GM21360 (cell line): ENCODE measurements around the gene RABGGTA.
A peak's percentile ranks its signal among the peaks of the same experiment; 100 is the strongest.

Experiments
- ATAC-seq: cut with Tn5 transposase; IDR thresholded peaks from one replicate; pipeline ENCODE4 v1.9.1; 2021; ENCODE audit warnings: mild to moderate bottlenecking, moderate library complexity; ENCODE audit not compliant: unreplicated experiment

RABGGTA gene

GRCh38 chr14:24280797-24281460 is 9.5 kb upstream of the RABGGTA start:
- ATAC-seq = no peak

GRCh38 chr14:24279301-24280186 is 8.1 kb upstream of the RABGGTA start:
- ATAC-seq = peak; percentile 55

GRCh38 chr14:24278424-24278823 is 7.0 kb upstream of the RABGGTA start:
- ATAC-seq = no peak

GRCh38 chr14:24277606-24278321 is 6.4 kb upstream of the RABGGTA start:
- no peak for ATAC-seq

GRCh38 chr14:24277071-24277470 is 5.7 kb upstream of the RABGGTA start:
- no peak for ATAC-seq

GRCh38 chr14:24274101-24274543 is 2.7 kb upstream of the RABGGTA start:
- peak; percentile 44 for ATAC-seq

GRCh38 chr14:24273422-24273998 is 2.1 kb upstream of the RABGGTA start:
- no peak for ATAC-seq

GRCh38 chr14:24272467-24272866 is 1.1 kb upstream of the RABGGTA start:
- no peak for ATAC-seq

- ATAC-seq = no peak
Observed at GRCh38 chr14:24271834-24272263, 452 bp upstream of the RABGGTA start.

- no peak for ATAC-seq
Observed at GRCh38 chr14:24270537-24271133, 762 bp downstream of the RABGGTA start.

GRCh38 chr14:24269910-24270536 is 1.4 kb downstream of the RABGGTA start:
- no peak for ATAC-seq

- ATAC-seq = no peak
Observed at GRCh38 chr14:24269368-24269767, 2.0 kb downstream of the RABGGTA start.

GRCh38 chr14:24268225-24268624 is 3.2 kb downstream of the RABGGTA start:
- no peak for ATAC-seq

GRCh38 chr14:24267516-24267915 is 3.9 kb downstream of the RABGGTA start:
- ATAC-seq = no peak

GRCh38 chr14:24266344-24267244 is 4.8 kb downstream of the RABGGTA start:
- no peak for ATAC-seq

GRCh38 chr14:24264298-24264697 is 7.1 kb downstream of the RABGGTA start:
- ATAC-seq = no peak

GRCh38 chr14:24263848-24264247 is 7.5 kb downstream of the RABGGTA start:
- no peak for ATAC-seq

- ATAC-seq = no peak
Observed at GRCh38 chr14:24262821-24263733, 8.3 kb downstream of the RABGGTA start, which contains the start of gene TGM1. TSS of gene TGM1 (minus strand) at chr14:24263177. CDS start at chr14:24262352, 825 bp downstream.
